NCI-H2029 treated with DMSO at 0.1 percent for 48 hours (cell line): ENCODE data around the gene MBOAT1.
"Not testable (repeated sequence)": the region's sequence is repeated elsewhere in the genome, so short reads cannot be mapped to it uniquely, and the experiment has no call there.

Source experiments
- DNase-seq: peaks from one replicate; lab custom pipeline; 2025; lab: John Stamatoyannopoulos, UW

MBOAT1 gene, protein sequence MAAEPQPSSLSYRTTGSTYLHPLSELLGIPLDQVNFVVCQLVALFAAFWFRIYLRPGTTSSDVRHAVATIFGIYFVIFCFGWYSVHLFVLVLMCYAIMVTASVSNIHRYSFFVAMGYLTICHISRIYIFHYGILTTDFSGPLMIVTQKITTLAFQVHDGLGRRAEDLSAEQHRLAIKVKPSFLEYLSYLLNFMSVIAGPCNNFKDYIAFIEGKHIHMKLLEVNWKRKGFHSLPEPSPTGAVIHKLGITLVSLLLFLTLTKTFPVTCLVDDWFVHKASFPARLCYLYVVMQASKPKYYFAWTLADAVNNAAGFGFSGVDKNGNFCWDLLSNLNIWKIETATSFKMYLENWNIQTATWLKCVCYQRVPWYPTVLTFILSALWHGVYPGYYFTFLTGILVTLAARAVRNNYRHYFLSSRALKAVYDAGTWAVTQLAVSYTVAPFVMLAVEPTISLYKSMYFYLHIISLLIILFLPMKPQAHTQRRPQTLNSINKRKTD

DNA sequence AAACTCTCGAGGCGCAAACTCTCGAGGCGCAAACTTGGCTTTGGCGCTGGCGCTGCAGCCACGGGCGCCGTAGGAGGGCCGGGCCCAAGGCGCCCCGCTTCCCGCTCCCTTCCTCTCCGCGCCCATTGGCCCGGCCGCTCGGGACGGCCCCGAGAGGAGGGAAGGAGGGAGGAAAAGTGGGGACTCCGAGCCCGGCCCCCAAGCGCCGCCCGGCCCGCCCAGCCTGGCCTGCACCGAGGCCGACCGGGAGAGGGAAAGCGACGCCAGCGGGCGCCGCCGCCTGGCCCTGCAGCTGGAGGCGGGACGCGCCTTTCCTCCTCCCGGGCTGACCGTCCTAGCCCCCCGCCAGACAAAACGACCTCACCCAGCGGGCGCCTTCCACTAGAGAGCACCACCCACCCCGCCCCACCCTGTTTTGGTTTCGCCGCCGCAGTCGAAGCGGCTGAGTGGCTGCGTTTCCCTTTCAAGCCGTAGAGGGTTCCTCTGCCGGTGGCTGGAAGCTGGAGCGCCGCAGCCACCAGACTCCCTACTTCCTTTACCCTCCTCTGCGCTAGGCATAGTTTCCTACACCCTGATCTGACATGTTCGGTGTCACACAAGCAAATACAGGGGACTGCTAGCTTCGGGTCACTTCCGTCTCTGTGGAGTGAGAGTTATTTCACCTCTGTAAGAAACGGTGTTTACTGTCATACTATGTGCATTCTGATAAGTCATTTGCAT lies at the start of gene MBOAT1:
Gene MBOAT1 (minus strand): TSS at position 78 of the 720 bp plus-strand sequence. CDS start 235 bp downstream, outside the sequence.
- DNase-seq, result peak; percentile 94

DNA sequence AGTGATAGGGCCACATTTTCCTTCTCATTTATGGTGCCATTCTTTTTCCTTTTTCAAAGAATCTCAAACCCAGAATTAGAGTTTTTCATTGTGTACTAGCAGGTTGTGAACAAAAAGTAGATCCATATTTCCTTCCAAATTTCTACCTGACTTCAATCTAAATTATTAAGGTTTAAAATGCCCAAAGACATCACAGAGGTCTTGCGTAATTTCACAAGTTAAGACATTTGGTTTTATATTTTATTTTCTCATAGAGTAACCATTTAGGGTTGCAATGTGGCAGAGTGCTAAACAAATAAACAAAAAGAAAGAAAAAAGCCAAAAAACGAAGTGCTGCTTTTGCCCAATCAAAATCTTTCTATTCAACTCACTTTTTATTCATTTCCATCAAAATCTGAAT lies 49.4 kb upstream of the MBOAT1 start:
- DNase-seq, result no peak

DNA sequence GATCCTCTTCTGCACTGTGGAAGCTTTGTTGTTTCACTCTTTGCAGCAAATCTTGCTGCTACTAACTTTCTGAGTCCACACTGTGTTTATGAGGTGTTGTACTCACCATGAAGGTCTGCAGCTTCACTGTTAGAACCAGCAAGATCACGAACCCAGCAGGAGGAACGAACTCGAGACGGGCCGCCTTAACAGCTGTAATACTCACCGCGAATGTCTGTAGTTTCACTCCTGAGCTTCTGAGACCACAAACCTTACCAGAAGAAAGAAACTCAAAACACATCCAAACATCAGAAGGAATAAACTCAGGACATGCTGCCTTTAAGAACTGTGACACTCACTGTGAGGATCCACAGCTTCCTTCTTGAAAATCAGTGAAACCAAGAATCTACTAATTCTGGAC lies 48.1 kb upstream of the MBOAT1 start:
- DNase-seq, result no peak

DNA sequence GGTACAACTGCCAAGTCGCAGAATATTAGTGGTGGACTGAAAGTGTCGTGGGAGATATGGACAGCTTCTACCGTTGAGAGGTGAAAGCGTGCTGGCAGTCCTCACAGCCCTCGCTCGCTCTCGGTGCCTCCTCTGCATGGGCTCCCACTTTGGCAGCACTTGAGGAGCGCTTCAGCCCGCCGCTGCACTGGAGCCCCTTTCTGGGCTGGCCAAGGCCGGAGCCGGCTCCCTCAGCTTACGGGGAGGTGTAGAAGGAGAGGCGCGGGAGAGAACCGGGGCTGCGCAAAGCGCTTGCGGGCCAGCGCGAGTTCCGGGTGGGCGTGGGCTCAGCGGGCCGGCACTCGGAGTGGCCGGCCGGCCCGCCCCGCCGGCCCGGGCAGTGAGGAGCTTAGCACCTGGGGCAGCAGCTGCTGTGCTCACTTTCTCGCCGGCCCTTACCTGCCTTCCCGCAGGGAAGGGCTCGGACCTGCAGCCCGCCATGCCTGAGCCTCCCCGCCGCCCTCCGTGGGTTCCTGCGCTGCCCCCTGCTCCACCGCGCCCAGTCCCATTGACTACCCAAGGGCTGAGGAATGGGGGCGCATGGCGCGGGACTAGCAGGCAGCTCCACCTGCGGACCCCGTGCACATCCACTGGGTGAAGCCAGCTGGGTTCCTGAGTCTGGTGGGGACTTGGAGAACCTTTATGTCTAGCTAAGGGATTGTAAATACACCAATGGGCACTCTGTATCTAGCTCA lies 47.2 kb upstream of the MBOAT1 start:
- DNase-seq, result no peak

DNA sequence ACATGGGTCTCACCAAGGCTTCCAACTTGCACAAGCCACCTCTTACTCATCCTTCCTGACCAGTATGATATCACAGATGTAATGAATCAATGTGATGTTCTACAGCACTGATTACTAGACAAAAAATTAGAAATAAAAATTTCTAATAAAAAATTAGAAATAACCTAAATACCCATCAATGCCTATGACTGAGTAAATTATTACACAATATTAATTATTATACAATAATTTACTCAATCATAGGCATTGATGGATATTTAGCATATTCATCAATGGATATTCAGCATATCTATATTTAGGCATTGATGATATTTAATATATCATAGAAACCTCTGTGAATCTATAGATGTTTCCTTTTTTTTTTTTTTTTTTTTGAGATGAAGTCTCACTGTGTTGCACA lies 43.2 kb upstream of the MBOAT1 start:
- DNase-seq, result no peak

DNA sequence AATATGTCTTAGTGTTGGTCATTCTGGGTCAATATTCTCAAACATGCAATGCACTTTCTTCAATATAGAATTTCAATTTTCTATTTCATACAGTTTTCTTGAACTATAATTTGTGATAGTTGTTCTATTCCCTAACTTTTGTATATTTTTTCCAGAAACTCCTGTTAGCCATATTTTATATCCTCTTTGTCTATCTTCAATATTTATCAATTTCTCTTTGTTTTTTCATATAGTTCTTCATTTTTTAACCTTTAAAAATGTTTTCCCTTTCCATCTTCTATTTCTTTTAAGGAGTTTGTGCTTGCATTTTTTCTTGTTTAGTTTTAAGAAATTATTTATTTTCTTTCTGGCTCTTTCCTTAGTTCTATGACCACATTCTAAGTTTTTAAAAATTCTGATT lies 42.0 kb upstream of the MBOAT1 start:
- no peak for DNase-seq

DNA sequence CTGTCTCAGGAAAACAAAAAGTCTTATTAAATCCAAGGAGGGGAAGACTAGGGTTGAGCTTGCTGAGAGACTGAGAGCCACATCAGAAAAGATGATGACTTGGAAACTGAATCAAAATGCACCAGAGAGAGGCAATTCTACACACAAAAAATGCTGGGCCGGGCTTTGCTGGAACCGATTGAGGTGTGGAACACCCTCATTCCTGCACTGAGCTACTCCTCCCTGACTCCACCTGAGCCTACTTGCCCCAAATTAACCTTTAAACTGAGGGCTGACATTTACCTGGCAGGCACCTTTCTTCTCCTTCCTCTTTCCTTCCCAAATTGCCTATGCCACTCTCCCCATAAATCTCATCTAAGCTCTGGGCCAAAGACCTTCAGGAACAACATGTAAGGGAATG lies 40.8 kb upstream of the MBOAT1 start:
- no peak for DNase-seq

DNA sequence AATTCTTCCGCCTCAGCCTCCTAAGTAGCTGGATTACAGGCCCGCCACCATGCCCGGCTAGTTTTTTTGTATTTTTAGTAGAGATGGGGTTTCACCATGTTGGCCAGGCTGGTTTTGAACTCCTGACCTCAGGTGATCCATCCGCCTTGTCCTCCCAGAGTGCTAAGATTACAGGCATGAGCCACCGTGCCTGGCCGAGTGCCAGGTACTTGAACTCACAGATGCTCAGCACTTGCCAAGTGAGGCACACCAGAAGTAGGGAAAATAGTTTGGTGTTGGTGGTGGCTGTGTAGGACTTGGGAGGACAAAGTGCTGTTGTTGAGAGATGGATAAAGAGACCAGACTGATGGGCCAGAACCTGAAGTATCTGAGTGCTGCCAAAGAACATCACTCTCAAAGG lies 40.0 kb upstream of the MBOAT1 start:
- DNase-seq, result peak; percentile 54

DNA sequence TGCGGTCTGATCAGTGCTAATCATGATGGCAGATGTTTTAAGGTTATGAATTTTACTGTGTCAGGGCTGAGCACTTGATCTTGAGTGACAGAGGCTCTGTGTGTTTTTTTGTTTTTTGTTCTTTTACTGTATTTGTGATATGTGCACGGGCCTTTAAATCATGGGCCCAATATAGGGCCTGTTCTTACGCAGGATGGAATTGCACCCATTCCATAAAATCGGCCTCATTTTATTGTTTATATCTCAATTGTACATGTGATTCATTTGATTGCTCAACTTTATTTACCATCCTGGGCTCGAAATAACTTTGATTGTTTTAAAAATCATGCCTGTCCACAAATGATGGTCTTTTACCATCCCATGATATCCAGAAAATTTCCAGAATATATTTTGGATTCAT lies 39.3 kb upstream of the MBOAT1 start:
- DNase-seq, result no peak

DNA sequence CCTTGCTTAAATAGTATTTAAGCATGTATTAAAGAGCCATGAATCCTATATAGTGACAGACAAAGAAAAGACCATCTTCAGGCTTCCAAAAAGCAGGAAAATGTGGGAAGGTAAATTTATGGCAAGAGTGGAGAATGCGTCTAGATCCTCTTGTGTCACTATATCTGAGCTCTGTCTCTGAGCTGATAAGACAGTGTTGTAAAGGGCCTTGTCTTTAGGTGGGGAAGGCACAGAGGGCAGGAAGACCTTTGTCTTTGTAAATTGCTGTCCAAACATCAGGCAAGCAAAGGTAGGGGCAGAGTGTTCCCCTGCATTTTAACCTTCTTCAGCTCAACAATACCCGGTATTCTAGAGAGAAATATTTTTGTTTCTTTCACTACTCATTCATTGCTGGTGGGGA lies 33.9 kb upstream of the MBOAT1 start:
- DNase-seq, result peak; percentile 77

DNA sequence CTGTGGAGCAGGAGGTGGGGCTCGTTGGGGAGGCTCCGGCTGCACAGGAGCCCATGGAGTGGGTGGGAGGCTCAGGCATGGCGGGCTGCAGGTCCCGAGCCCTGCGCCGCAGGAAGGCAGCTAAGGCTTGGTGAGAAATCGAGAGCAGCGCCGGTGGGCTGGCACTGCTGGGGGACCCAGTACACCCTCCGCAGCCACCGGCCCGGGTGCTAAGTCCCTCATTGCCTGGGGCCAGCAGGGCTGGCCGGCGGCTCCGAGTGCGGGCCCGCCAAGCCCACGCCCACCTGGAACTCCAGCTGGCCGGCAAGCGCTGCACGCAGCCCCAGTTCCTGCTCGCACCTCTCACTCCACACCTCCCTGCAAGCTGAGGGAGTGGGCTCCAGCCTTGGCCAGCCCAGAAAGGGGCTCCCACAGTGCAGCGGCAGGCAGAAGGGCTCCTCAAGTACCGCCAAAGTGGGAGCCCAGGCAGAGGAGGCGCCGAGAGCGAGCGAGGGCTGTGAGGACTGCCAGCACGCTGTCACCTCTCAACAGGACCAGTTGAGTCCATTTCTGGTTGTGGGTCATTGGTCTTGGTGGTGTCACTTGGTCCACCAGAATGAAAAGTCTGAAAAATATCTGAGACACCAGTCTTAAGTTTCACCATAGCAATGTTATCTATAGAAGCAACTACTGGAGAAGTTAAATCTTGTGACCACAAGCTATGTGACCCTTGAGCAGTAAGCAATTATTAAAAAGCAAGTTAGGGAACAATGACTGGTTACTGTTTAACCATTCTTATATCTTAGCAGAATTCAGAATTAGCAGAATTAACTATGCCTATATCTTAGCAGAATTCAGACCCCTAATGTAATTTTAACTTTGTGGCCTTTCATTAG lies 32.8 kb upstream of the MBOAT1 start:
- not testable (repeated sequence) for DNase-seq

DNA sequence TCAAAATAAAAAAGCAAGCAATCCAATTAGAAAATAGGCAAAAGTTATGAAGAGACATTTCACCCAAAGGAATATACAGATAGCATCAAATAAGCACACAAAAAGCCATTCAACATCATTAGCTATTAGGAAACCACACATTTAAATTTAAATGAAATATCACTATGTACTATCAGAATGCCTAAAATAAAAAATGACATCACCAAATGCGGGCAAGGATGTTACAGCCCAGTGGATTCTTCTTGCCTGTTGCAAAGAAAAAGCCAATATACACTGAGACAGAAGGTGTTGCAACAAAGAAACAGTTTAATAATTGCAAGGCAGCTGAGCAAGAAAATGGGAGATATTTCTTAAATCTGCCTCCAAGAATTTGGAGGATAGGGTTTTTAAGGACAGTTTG lies 31.0 kb upstream of the MBOAT1 start:
- no peak for DNase-seq

DNA sequence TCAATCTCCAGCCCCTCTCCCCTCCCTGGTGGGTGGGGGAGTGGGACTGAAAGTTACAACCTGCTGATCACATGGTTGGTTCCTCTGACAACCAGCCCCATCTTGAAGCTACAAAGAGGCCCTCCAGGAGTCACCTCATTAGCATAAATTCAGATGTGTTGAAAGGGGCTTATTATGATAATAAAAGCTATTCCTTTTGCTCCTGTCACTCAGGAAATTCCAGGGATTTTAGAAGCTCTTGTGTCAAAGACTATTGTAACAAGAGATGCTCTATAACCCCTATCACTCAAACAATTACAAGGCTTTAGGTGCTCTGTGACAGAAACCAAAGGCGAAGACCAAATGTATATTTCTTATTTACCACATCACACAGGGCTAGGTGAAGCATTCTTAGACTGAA lies 30.1 kb upstream of the MBOAT1 start:
- no peak for DNase-seq

DNA sequence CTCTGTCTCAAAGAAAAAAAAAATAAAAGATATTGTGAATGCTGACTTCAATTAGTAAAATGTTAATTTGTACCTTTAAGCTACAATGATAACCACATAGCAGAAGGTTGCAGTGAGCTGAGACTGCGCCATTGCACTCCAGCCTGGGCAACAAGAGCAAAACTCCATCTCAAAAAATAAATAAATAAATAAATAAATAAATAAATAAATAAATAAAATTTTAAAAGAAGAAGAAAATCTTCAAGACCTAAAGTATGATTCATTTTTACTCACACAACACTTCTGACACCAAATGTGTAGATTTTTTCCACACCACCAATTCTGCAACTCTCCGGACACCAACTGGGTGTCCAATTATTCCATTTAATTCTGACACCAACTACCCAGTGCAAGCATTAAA lies 28.8 kb upstream of the MBOAT1 start:
- no peak for DNase-seq

DNA sequence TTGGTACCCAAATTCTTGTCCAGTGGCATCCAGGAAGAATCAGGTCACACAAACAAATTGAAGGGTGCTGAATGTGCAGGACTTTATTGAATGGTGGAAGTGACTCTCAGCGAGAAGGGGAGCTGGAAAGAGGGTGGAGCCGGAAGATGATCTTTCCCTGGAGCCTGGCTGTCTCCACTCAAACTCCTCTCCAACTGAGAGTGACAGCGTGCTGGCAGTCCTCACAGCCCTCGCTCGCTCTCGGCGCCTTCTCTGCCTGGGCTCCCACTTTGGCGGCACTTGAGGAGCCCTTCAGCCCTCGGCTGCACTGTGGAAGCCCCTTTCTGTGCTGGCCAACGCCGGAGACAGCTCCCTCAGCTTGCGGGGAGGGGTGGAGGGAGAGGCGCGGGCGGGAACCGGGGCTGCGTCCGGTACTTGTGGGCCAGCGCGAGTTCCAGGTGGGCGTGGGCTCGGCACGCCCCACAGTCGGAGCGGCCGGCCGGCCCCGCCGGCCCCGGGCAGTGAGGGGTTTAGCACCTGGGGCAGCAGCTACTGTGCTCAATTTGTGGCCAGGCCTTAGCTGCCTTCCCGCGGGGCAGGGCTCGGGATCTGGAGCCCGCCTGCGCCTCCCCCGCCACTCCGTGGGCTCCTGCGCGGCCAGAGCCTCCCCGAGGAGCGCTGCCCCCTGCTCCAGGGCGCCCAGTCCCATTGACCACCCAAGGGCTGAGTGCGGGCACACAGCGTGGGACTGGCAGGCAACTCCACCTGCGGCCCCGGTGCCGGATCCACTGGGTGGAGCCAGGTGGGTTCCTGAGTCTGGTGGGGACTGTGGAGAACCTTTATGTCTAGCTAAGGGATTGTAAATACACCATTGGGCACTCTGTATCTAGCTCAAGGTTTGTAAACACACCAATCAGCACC lies 26.7 kb upstream of the MBOAT1 start:
- no peak for DNase-seq

DNA sequence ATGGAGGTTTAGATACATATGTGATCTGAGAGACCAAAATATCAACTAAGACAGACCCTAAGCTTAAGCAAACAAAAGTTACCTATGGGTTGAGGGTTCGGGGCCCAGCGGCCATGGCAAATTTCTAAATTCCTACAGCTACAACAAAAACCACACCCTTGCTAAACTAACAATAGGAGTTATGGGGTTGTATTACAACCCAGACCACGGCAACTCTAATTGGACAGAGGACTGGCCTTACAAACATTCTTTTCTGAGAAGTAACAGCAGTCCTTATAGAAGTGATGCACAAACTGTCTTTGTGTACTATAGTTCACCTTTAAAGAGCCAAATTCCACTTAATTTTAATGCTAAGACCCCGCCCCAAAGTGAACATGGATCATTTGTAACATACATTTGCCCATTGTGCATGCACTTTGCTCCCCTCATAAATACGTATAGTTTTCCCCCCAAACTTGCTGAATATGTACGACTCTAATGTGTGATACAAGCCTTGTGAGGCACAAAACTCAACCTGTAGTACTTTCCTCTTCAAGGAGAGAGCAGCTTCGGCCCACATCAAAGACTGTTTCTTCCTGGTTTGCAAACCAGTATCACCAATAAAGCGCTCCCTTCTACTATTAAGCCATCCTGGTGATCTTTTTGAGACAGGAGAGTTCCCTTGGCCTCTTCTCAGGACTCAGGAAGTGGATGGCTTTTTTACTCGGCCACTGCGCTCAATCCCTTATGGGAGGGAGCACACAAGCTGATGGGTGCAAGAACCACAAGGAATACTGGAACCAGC lies 25.6 kb upstream of the MBOAT1 start:
- no peak for DNase-seq

DNA sequence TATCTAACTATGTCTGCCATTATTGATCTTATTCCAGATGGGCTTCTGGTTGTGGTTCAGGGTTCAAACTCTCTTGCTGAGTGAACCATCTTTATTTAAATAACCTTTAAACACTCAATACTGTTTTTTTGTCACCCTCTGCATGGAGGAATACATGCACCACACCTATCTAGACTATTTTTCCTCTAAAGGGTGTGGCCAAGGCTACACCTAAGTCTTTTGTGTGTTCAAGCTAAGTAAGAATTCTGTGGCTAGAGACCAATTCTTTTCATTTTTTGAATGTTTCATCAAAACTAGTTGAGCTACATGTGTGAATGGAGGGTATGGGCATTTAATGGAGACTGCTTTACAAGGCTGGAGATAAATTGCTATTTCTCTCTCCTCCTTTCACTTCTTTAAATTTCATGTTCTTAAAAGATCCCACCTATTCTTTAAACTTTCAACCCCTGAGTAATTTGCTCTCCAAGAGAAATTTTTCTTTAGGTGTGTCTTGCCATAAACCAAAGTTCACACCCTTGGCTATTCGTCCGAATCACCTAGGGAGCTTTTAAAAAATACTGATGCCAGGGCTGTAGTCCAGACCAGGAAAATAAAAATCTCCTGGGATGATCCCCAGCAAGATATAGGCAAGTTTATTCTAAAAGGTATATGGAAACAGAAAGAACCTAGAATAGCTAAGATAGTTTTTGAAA lies 24.8 kb upstream of the MBOAT1 start:
- DNase-seq, result no peak

DNA sequence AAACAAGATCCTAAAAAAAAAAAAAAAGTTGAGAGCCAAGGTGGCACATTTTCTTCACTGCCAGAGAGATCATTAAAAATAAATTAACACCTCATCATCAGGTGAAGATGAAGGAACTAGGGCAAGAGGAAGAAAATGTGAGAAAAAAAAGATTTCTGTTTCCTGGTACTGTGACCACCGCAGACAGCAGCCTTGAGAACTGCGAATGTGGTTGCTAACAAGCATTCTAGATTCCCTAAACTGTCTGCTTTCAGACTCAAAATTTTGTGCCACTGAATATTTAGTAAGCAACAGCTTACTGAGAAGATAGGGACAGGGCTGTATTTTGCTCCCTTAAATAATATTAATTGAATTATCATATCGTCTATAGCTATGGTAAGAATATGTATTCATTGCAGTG lies 24.1 kb upstream of the MBOAT1 start:
- DNase-seq, result no peak

DNA sequence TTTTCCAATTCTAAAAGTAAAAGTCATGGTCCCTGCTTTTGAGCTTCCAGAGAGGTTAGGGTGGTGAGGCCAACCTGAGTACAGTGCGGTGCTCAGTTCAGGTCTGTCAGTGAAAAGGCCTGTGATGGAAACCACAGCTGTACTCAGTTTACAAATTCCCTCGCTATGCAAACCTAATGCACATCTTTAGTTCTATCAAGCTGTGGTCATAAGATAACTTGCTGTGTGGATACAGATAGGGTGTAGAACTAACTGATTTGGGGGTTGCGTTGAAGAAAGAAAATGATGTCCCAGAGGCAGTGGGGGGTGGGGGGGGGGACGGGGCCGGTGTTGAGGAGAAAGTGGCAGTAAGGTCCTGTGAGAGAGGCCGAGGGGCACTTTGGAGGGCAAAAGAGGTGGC lies 22.8 kb upstream of the MBOAT1 start:
- no peak for DNase-seq
